Measurements from ENCODE around the gene RGS6.

- TF ChIP-seq, protein P1, sequence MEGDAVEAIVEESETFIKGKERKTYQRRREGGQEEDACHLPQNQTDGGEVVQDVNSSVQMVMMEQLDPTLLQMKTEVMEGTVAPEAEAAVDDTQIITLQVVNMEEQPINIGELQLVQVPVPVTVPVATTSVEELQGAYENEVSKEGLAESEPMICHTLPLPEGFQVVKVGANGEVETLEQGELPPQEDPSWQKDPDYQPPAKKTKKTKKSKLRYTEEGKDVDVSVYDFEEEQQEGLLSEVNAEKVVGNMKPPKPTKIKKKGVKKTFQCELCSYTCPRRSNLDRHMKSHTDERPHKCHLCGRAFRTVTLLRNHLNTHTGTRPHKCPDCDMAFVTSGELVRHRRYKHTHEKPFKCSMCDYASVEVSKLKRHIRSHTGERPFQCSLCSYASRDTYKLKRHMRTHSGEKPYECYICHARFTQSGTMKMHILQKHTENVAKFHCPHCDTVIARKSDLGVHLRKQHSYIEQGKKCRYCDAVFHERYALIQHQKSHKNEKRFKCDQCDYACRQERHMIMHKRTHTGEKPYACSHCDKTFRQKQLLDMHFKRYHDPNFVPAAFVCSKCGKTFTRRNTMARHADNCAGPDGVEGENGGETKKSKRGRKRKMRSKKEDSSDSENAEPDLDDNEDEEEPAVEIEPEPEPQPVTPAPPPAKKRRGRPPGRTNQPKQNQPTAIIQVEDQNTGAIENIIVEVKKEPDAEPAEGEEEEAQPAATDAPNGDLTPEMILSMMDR (IDR thresholded peaks at IDR 0.05), result no peak
- no peak for TF ChIP-seq POLR2A (IDR thresholded peaks at IDR 0.05)
- TF ChIP-seq EP300 (IDR thresholded peaks at IDR 0.05), result no peak
Measured at GRCh38 chr14:72452774-72453173, 520.5 kb downstream of the RGS6 start.
